SK-N-SH (cell line): ENCODE results near the gene SETD4. TPM values are rescaled to one million over a fixed set of nuclear protein-coding genes. Genes with fewer than 3 reads are reported as not detected.

Experiments
- CTCF ChIA-PET: fragments of 300-600, 350-600 bp; formaldehyde crosslinking; extraction: SDS; loops from one replicate; lab custom pipeline; 2021; lab: Yijun Ruan, JAX
- POLR2A ChIA-PET: fragments of 350-600 bp; sonication (Branson Sonifier 250); formaldehyde crosslinking; extraction: SDS; loops from one replicate; lab custom pipeline; 2020; ENCODE audit warnings: antibody characterized with exemption, inconsistent platforms; lab: Yijun Ruan, JAX
- DNase-seq: peaks from one replicate; pipeline ENCODE4 v3.0.0; 2012
- H2AFZ ChIP-seq: fragments of 200-600 bp; sonication (generic); 2 replicates; pipeline ENCODE4 v1.8.1; 2016; ENCODE audit warnings: antibody characterized with exemption, mild to moderate bottlenecking, low read depth
- H3F3A ChIP-seq: fragments of 200-600 bp; sonication (generic); replicated peaks from 2 replicates; pipeline ENCODE3; 2016; ENCODE audit warnings: antibody characterized with exemption, mild to moderate bottlenecking; ENCODE audit not compliant: insufficient read depth
- H3K27ac ChIP-seq, 2 experiments: fragments of 200-500 bp in 1 of 2; fragments of 200-600 bp in 1 of 2; sonication (Bioruptor generic) in 1 of 2; sonication (generic), shearing (Covaris generic) in 1 of 2; 2 replicates each; pipeline versions ENCODE4 v1.5.1 to v1.6.1; 2014 to 2016; ENCODE audit warnings: low read depth in 2 of 2, inconsistent platforms in 1 of 2, low read length in 1 of 2, mild to moderate bottlenecking in 1 of 2, mixed read lengths in 1 of 2
- H3K27me3 ChIP-seq: fragments of 200-600 bp; sonication (generic), shearing (Covaris generic); 2 replicates; pipeline ENCODE4 v1.6.1; 2016; ENCODE audit warnings: mixed run types; ENCODE audit not compliant: insufficient read depth
- H3K36me3 ChIP-seq, 2 experiments: fragments of 200-500 bp in 1 of 2; fragments of 200-600 bp in 1 of 2; sonication (Bioruptor generic) in 1 of 2; sonication (generic) in 1 of 2; replicated peaks in 1 of 2; 2 replicates each; pipeline versions ENCODE3 to v1.5.1; 2014 to 2016; ENCODE audit warnings: low read length in 1 of 2, mild to moderate bottlenecking in 1 of 2; ENCODE audit not compliant: insufficient read depth in 2 of 2, control insufficient read depth in 1 of 2
- H3K4me1 ChIP-seq, 2 experiments: fragments of 200-500 bp in 1 of 2; fragments of 200-600 bp in 1 of 2; sonication (Bioruptor generic) in 1 of 2; sonication (generic), shearing (Covaris generic) in 1 of 2; 2 replicates each; pipeline versions ENCODE4 v1.5.1 to v1.6.1; 2014 to 2016; ENCODE audit warnings: low read depth in 1 of 2, low read length in 1 of 2, mixed run types in 1 of 2; ENCODE audit not compliant: insufficient read depth in 2 of 2, control insufficient read depth in 1 of 2
- H3K4me2 ChIP-seq: fragments of 200-600 bp; sonication (generic), shearing (Covaris generic); 2 replicates; pipeline ENCODE4 v1.6.1; 2017; ENCODE audit warnings: mixed run types
- H3K4me3 ChIP-seq, 2 experiments: fragments of 200-500 bp in 1 of 2; fragments of 200-600 bp in 1 of 2; sonication (Bioruptor generic) in 1 of 2; sonication (generic), shearing (Covaris generic) in 1 of 2; 2 replicates each; pipeline versions ENCODE4 v1.5.1 to v1.8.1; 2014 to 2016; ENCODE audit warnings: low read depth in 2 of 2, inconsistent platforms in 1 of 2, low read length in 1 of 2, mild to moderate bottlenecking in 1 of 2, mixed read lengths in 1 of 2, moderate library complexity in 1 of 2
- H3K79me2 ChIP-seq: fragments of 200-600 bp; sonication (generic); 2 replicates; pipeline ENCODE4 v1.8.1; 2017; ENCODE audit warnings: mild to moderate bottlenecking; ENCODE audit not compliant: insufficient read depth
- H3K9ac ChIP-seq: fragments of 200-600 bp; sonication (generic); 2 replicates; pipeline ENCODE4 v1.6.1; 2017; ENCODE audit warnings: mixed run types
- H3K9me2 ChIP-seq: fragments of 200-600 bp; sonication (generic); 2 replicates; pipeline ENCODE4 v1.6.1; 2017; ENCODE audit warnings: mixed run types
- H3K9me3 ChIP-seq: fragments of 200-600 bp; sonication (generic); 2 replicates; pipeline ENCODE4 v1.6.1; 2017; ENCODE audit warnings: mixed run types, mild to moderate bottlenecking, moderate library complexity
- H4K20me1 ChIP-seq: fragments of 200-600 bp; sonication (generic); 2 replicates; pipeline ENCODE4 v1.6.1; 2017; ENCODE audit warnings: mild to moderate bottlenecking, mixed run types; ENCODE audit not compliant: insufficient read depth
- ELF1 ChIP-seq: IDR thresholded peaks from 2 replicates; pipeline ENCODE4 v1.4.0; 2012
- EP300 ChIP-seq, 2 experiments: IDR thresholded peaks; 2 replicates each; pipeline versions ENCODE4 v1.4.0 to v1.6.1; 2012; ENCODE audit warnings: borderline replicate concordance in 1 of 2, low read depth in 1 of 2, low read length in 1 of 2
- FOXJ3 ChIP-seq: sonication (generic); formaldehyde crosslinking; IDR thresholded peaks from 2 replicates; pipeline ENCODE4 v1.5.1; 2020; ENCODE audit warnings: mild to moderate bottlenecking, missing genetic modification reagents
- FOXM1 ChIP-seq: IDR thresholded peaks from 2 replicates; pipeline ENCODE4 v1.4.0; 2012; ENCODE audit warnings: low read depth, mild to moderate bottlenecking
- JUND ChIP-seq: IDR thresholded peaks from 2 replicates; pipeline ENCODE4 v1.4.0; 2012
- MEF2A ChIP-seq: IDR thresholded peaks from 2 replicates; pipeline ENCODE4 v1.4.0; 2012; ENCODE audit warnings: low read depth, borderline replicate concordance
- MXI1 ChIP-seq: IDR thresholded peaks from 2 replicates; pipeline ENCODE4 v1.6.1; 2012; ENCODE audit warnings: mild to moderate bottlenecking, low read depth, low read length, improper control_type of control experiment
- NFIC ChIP-seq: IDR thresholded peaks from 2 replicates; pipeline ENCODE4 v1.4.0; 2012; ENCODE audit warnings: borderline replicate concordance
- PBX3 ChIP-seq: IDR thresholded peaks from 2 replicates; pipeline ENCODE4; 2012
- POLR2AphosphoS5 ChIP-seq: IDR thresholded peaks from 2 replicates; pipeline ENCODE4 v1.6.1; 2012; ENCODE audit warnings: low read depth, low read length
- RAD21 ChIP-seq: IDR thresholded peaks from 2 replicates; pipeline ENCODE4 v1.6.1; 2012; ENCODE audit warnings: mild to moderate bottlenecking, low read length
- RCOR1 ChIP-seq: fragments of 150-350 bp; IDR thresholded peaks from 2 replicates; pipeline ENCODE4 v1.6.1; 2017; ENCODE audit warnings: antibody characterized with exemption, low read length
- TAF1 ChIP-seq: IDR thresholded peaks from 2 replicates; pipeline ENCODE4 v1.6.1; 2012; ENCODE audit warnings: low read depth, mild to moderate bottlenecking, low read length, moderate library complexity, borderline replicate concordance
- TCF12 ChIP-seq: IDR thresholded peaks from 2 replicates; pipeline ENCODE4 v1.4.0; 2012
- USF1 ChIP-seq: IDR thresholded peaks from 2 replicates; pipeline ENCODE4 v1.4.0; 2012; ENCODE audit warnings: low read depth, borderline replicate concordance
- YY1 ChIP-seq: IDR thresholded peaks from 2 replicates; pipeline ENCODE4 v1.4.0; 2012; ENCODE audit warnings: low read depth, mild to moderate bottlenecking
- ZBTB33 ChIP-seq: IDR thresholded peaks from 2 replicates; pipeline ENCODE4 v1.4.0; 2012; ENCODE audit warnings: low read depth, borderline replicate concordance
- WGBS: methylation state at CpG from one replicate; pipeline ENCODE4 v1.1.6; 2017; ENCODE audit warnings: low lambda C conversion rate; 5-methylcytosine and 5-hydroxymethylcytosine counted together
- polyA plus RNA-seq, 3 experiments: library from polyadenylated mRNA; depleted of rRNA; stranded (reverse); fragments of >200 nt; gene quantifications; 2 replicates each; pipeline ENCODE4 v1.2.3, GENCODE V29; 2012

Gene SETD4
- polyA plus RNA-seq, 1 of the 3 experiments (the other 2 are of a cell fraction) = 15.9 TPM

GRCh38 chr21:36044056-36044455, 16.3 kb downstream of the SETD4 start (continued):
- TF ChIP-seq MXI1 = no peak
- TF ChIP-seq FOXJ3 = no peak

- Histone ChIP-seq H3K36me3 (peaks cover 64 to 82% of the 10 kb centered on the region in 2 experiments), H4K20me1 (no peaks in the 10 kb centered on the region), H3F3A (no peaks in the 10 kb centered on the region), H3K79me2 (no peaks in the 10 kb centered on the region; the same call in 1 of the 2 replicates), H3K4me1 (peaks cover 0 to under 1% of the 10 kb centered on the region in 2 experiments; a peak in 1 of 4 replicates), H3K9me2 (no peaks in the 10 kb centered on the region), H2AFZ (no peak overlapping the region), H3K9me3 (no peaks in the 10 kb centered on the region), H3K27ac (no peak overlapping the region), H3K4me3 (no peak overlapping the region), H3K27me3 (no peaks in the 10 kb centered on the region), H3K4me2 (no peak overlapping the region), H3K9ac (no peak overlapping the region)
- WGBS = 100% methylated on average over 1 of the region's 1 CpG
- DNase-seq = no peak
- ChIA-PET CTCF (interaction anchor here (1.3 to 1.8 kb wide), 3 partner anchors 15 to 71 kb away, joined by 3 to 6 read pairs (median 3); no protein-coding TSS in a partner anchor), POLR2A (interaction anchor here (1.0 to 1.1 kb wide), 2 partner anchors 8 to 12 kb away, joined by 3 to 4 read pairs; no protein-coding TSS in a partner anchor)
- no peak for TF ChIP-seq YY1
- no peak for TF ChIP-seq TAF1
- TF ChIP-seq RCOR1 = no peak
- no peak for TF ChIP-seq MXI1
- no peak for TF ChIP-seq FOXJ3
- TF ChIP-seq FOXM1 = no peak
- no peak for TF ChIP-seq MEF2A
- no peak for TF ChIP-seq JUND
- TF ChIP-seq POLR2AphosphoS5 = no peak
- TF ChIP-seq ELF1 = no peak
- TF ChIP-seq USF1 = no peak
These were observed 18.4 kb downstream of the SETD4 start for GRCh38 chr21:36041910-36042309.

GRCh38 chr21:36040389-36040788, 19.9 kb downstream of the SETD4 start:
- TF ChIP-seq NFIC = no peak
- TF ChIP-seq RCOR1 = no peak
- TF ChIP-seq RAD21 = no peak
- no peak for TF ChIP-seq ELF1
- no peak for TF ChIP-seq PBX3
- TF ChIP-seq ZBTB33 = no peak
- TF ChIP-seq TCF12 = no peak
- no peak for TF ChIP-seq EP300 (IDR thresholded peaks at IDR 0.05; ENCODE audit: borderline replicate concordance in 1 of 2, low read depth in 1 of 2, low read length in 1 of 2)
- TF ChIP-seq USF1 = no peak
- no peak for TF ChIP-seq YY1
- no peak for TF ChIP-seq FOXJ3
- no peak overlapping the region for H3K4me2 ChIP-seq
- H3K79me2 ChIP-seq = no peaks in the 10 kb centered on the region; the same call in 1 of the 2 replicates
- DNase-seq = no peak
- no peaks in the 10 kb centered on the region for H3K9me2 ChIP-seq
- no peak overlapping the region for H2AFZ ChIP-seq
- H3F3A ChIP-seq = no peaks in the 10 kb centered on the region
- H3K9me3 ChIP-seq = no peaks in the 10 kb centered on the region
- no peak overlapping the region for H3K4me3 ChIP-seq
- WGBS = 89% methylated on average over 2 of the region's 2 CpGs
- H3K9ac ChIP-seq = no peak overlapping the region
- peaks cover 0 to 15% of the 10 kb centered on the region in 2 experiments; a peak in 2 of 4 replicates for H3K4me1 ChIP-seq
- H3K36me3 ChIP-seq = peaks cover 66 to 81% of the 10 kb centered on the region in 2 experiments
- no peaks in the 10 kb centered on the region for H4K20me1 ChIP-seq
- no peak overlapping the region for H3K27ac ChIP-seq
- POLR2A ChIA-PET = interaction anchor here (0.9 to 1.1 kb wide), 2 partner anchors 10 to 29 kb away, joined by 3 read pairs; partner anchors contain the start of gene CBR1
- H3K27me3 ChIP-seq = no peaks in the 10 kb centered on the region
- CTCF ChIA-PET = interaction anchor here (1.0 to 1.8 kb wide), 2 partner anchors 13 to 1154 kb away, joined by 4 to 6 read pairs; no protein-coding TSS in a partner anchor
